SIG-M5 (cell line): Measurements from ENCODE around the gene ZSWIM6.
"Not testable (repeated sequence)": the region's sequence is repeated elsewhere in the genome, so short reads cannot be mapped to it uniquely, and the experiment has no call there.

Experiments used
- DNase-seq: peaks from one replicate; lab custom pipeline; 2025; lab: John Stamatoyannopoulos, UW

ZSWIM6 gene

DNA sequence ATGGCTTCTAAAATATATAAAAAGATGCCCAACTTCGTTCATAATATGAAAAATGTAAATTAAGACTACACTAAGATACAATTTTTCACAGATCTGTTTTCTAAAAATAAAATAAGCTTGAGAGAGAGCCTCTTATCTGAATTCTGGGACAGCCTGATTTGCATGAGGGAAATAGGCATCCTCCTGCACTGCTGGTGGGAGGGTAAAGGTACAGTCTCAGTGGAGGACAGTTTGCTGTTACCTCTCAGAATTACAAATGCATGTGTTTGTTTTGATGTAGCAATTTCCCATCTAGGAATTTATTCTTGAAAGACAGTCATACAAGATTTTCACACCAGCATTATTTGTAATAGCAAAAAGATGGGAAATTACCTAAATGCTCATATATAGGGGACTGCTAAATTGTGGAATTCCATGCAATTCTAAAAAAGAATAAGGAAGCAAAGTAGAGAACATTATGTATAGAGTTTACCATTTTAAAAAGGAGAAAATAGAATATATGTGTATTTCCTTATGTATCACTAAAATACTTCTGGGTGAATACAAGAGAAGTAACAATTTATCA is 75.7 kb downstream of the ZSWIM6 start:
- no peak for DNase-seq

GRCh38 chr5:61408476-61409168 is 76.6 kb downstream of the ZSWIM6 start:
- peak; percentile 81 for DNase-seq

- DNase-seq, result no peak
Observed at GRCh38 chr5:61409568-61409967, 77.5 kb downstream of the ZSWIM6 start.

- no peak for DNase-seq
Observed at GRCh38 chr5:61410811-61411210, 78.8 kb downstream of the ZSWIM6 start.

- no peak for DNase-seq
Observed at GRCh38 chr5:61412361-61412760, 80.3 kb downstream of the ZSWIM6 start.

GRCh38 chr5:61413205-61413604 is 81.1 kb downstream of the ZSWIM6 start:
- not testable (repeated sequence) for DNase-seq

DNA sequence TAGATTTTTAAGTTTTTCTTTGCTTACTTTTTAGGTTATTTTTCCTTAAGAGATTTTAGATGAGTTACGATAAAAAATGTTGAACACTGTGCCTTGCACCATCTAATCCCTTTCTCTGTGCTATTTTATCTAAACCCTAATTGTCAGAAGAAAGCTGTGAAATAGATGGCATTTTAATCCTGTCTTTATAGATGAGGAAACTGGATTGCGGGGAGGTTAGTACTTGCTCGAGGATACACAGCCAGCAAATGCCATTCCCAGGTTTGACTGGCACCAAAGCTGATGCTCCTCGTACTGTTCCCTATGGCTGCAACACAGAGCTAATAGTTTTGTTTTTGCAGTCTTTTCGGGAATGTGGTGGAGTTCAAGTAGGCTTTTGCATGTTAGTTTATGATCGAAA is 82.7 kb downstream of the ZSWIM6 start:
- DNase-seq, result no peak

GRCh38 chr5:61416010-61416409 is 84.0 kb downstream of the ZSWIM6 start:
- DNase-seq, result no peak

GRCh38 chr5:61416420-61416819 is 84.4 kb downstream of the ZSWIM6 start:
- DNase-seq, result no peak

GRCh38 chr5:61417340-61417739 is 85.3 kb downstream of the ZSWIM6 start:
- no peak for DNase-seq

DNA sequence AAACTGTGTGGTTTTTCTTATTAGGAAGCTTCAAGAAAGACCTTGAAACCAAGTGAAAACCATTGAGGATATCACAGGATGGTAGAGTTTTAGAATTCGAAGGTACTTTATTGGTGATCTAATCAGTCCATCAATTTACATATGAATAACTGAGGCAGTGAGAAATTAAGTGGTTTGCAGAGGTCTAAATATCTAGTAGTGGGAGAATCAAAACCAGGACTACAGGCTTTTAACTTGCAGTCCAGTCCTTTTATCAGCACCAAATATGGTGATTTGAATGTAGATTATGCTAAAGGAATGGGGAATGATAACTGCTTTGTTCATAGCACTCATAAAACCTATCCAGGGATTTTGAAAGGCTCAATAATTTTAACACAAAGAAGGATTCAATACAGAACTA is 85.8 kb downstream of the ZSWIM6 start:
- DNase-seq, result no peak

DNA sequence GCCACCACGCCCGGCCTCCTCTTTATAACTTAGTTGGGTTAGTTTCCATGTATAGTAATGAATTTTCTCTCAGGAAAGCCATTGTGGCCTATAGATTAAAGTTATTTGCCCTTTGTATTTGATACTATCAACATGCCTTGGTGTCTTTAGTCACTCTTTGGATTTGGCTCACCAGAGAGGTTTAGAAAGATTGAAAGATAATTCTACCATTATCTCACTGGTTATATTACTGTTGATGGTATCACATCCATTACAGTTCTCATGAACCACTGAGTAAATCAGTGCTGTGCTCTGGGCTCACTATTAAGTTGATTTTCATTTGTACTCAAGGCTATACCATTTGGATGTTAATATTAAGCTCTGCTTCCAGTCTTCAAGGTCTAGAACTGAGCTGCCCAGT is 87.0 kb downstream of the ZSWIM6 start:
- DNase-seq, result no peak

GRCh38 chr5:61420016-61420415 is 88.0 kb downstream of the ZSWIM6 start:
- DNase-seq, result no peak

DNA sequence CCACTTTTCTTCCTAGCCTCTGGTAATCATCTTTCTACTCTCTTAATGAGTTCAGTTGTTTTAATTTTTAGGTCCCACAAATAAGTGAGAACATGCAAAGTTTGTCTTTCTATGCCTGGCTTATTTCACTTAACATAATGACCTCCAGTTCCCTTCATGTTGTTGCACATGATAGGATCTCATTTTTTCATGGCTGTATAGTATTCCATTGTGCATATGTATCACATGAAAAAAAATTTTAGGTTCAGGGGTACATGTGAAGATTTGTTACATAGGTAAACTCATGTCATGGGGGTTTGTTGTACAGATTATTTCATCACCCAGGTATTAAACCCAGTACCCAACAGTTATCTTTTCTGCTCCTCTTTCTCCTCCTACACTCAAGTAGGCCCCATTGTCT is 89.2 kb downstream of the ZSWIM6 start:
- DNase-seq, result not testable (repeated sequence)

GRCh38 chr5:61423487-61424145 is 91.6 kb downstream of the ZSWIM6 start:
- DNase-seq, result no peak

DNA sequence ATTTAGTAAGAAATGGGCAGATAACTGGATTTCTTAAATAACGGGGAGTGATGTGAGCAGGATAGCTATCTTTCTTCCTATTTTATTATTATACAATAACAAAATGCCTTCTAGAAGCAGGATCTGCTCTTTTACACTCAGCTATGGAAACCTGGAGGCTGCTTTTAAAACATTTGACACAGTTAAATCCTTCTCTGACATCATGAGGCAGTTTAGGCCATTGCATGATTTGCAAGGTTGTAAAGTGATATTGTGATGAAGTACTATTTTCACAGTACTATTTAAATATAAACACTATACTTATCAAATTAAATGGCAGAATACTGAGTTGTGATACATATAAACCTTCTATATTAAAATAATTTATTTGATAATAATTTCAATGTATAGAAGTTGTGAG is 93.9 kb downstream of the ZSWIM6 start:
- DNase-seq, result no peak

DNA sequence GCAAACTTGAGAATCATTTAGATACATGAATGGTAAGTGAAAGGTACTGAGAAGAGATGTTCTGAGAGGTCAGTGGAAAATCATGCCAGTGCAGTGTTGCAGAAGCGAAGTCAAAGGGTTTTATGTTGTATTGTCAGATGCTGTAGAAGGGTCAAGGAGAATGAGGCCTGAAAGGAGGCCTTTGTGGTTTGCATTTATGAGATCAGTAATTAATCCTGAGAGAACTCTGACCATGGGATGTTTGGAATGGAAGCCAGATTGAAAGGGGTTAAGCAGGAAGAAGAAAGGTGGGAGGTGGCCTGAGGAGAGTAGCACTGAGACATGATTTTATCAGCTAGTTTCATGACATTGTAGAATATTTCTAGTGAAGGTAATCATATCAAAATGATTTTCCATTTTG is 97.8 kb downstream of the ZSWIM6 start:
- no peak for DNase-seq

- DNase-seq, result no peak
Observed at GRCh38 chr5:61431923-61432620, 100.0 kb downstream of the ZSWIM6 start.

GRCh38 chr5:61435368-61435767 is 103.3 kb downstream of the ZSWIM6 start:
- DNase-seq, result no peak

- no peak for DNase-seq
Observed at GRCh38 chr5:61438298-61438970, 106.4 kb downstream of the ZSWIM6 start.

GRCh38 chr5:61440086-61440485 is 108.0 kb downstream of the ZSWIM6 start:
- no peak for DNase-seq

GRCh38 chr5:61440596-61440995 is 108.5 kb downstream of the ZSWIM6 start:
- DNase-seq, result no peak
